T follicular helper cell (primary cell): ENCODE results near the gene TRAIP.
"Not testable (repeated sequence)": the region's sequence is repeated elsewhere in the genome, so short reads cannot be mapped to it uniquely, and the experiment has no call there.

Experiments used
- DNase-seq: peaks from one replicate; pipeline ENCODE4 v3.0.0-alpha.2; 2020; ENCODE audit warnings: low read depth

The TRAIP gene

GRCh38 chr3:49826016-49826415 is 30.3 kb downstream of the TRAIP start:
- no peak for DNase-seq

GRCh38 chr3:49823131-49823530 is 33.2 kb downstream of the TRAIP start:
- DNase-seq = not testable (repeated sequence)

DNA sequence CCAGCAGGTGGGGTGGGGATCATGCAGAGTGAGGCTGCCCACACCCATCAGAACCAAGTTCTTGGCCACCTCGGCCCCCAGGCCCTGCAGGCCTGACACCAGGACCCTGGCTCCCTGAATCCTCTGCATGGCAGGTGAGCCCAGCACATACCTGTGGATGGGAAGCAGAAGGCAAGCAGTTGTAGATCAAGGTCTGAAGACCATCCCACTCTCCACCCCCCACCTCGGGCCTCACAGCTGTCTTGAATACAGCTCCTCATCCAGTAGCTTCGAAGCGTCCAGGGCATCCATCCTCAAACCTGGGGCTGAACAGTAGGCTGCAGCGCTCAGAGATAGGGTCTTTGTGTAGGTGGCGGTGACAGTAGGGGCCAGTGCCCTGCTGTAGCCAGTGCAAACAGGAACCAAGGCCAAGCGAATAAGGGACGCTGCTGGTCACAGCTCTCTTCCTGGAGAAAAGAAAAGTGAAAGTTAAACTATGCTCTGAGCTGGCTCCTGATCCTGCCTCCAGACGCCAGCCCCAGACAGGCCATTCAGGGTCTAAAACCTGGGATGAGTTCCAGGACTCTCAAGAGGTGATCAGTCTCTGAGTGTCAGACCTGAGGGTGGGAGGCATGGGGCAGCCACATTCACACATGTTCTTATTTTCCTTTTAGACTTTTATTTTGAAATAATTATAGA is 42.7 kb downstream of the TRAIP start, which contains the start of gene UBA7:
TSS of gene UBA7 (minus strand) at position 457 of the 678 bp plus-strand sequence. CDS start at position 291, 166 bp downstream.
- no peak for DNase-seq

DNA sequence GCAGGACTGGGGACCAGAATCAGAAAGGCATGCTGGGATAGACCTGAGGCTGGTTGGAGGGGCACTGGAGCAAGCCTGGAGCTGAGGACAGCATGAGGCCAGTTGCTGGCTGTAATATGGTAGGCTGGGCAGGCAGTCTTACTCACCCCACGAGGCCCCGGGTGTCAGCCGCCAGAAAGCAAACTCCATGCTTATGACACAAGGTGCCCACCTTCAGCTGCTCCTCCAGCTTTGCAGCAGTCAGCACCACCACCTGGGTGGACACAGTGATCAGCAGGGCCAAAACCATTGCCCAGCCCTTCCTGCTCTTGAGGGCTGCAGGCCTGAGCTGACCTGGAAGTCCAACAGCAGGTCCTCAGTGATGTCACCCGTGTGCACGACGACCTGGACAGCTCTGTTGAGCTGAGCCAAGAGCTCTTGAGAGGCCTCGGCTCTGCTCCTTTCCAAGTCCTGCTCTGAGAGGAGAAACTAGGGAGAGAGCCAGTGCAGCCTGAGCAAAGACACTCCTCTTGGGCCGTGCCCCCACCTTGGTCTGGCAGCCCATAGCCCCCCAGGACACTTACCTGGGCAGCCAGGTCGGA is 43.4 kb downstream of the TRAIP start:
- no peak for DNase-seq

DNA sequence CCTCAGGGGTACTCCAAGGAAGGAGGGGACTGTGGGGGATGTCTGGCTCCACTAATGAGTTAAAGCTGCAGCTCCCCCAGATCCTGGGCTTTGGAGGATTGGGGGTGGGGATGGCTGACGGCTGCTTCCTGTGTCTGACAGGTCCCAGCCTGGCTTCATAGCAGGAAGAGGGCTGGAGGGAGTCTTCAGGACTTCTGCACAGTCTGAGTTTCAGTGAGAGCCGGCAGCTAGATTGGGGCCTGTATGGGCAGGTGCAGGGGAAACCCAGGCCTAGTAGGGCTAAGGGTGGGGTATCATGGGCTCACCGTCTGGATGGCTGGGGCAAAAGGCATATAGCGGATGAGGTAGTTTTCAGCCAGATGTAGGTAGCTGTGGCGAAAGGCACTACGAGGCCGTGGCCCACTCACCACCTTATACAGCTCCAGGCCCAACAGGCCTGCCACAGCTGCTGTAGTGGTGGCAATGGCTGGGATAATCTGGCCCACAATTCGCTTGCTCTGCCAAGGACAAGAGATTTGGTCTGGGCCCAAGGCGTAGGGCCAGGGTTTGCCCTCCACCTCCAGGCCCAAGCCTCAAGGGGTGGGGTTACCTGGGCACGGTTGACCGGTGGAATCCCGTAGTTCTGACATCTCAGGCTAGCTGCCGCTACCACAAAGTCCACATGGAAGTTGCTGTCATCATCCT is 48.8 kb downstream of the TRAIP start:
- no peak for DNase-seq

- DNase-seq = no peak
These were observed 49.5 kb downstream of the TRAIP start for GRCh38 chr3:49806850-49807249.

DNA sequence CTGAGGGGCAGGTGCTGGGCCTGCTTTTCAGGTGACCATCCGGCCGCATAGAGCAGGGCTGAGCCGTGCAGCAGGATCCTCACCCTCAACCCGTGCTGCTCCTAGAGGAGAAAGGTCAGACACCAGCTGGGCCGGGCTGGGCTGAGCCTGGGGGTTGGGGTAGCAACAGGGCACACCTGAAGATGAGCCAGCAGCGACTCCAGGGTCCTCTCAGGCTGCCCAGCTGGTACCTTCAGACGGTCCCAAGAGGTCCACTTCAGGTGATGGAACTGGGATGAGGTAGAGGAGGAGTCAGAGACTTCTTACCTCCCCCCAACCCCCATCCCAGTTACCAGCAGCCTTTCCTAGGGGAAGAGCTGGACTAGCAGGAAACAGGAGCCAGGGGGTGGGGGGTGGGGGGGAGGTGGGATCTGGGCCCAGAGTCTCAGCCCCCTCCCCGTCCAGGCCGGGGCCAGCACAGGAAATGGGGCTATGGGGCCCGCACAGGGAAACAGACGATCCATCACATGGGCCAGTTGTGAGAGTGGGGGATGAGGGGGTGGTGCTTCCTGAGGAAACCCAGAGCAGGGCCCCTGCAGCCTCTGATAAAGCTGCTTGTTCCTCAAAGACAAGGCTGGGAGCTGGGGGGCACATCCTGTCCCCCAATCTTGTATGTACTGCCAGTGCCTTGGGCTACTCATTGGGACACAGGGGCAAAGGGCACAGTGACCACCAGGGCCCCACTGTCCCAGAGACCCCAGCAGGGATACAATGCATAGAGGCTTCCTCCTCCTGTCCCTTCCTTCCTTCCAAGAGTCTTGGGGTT is 50.3 kb downstream of the TRAIP start:
- DNase-seq = no peak

GRCh38 chr3:49805367-49805782 is 51.0 kb downstream of the TRAIP start:
- no peak for DNase-seq

- no peak for DNase-seq
These were observed 52.0 kb downstream of the TRAIP start for GRCh38 chr3:49804141-49805041.

DNA sequence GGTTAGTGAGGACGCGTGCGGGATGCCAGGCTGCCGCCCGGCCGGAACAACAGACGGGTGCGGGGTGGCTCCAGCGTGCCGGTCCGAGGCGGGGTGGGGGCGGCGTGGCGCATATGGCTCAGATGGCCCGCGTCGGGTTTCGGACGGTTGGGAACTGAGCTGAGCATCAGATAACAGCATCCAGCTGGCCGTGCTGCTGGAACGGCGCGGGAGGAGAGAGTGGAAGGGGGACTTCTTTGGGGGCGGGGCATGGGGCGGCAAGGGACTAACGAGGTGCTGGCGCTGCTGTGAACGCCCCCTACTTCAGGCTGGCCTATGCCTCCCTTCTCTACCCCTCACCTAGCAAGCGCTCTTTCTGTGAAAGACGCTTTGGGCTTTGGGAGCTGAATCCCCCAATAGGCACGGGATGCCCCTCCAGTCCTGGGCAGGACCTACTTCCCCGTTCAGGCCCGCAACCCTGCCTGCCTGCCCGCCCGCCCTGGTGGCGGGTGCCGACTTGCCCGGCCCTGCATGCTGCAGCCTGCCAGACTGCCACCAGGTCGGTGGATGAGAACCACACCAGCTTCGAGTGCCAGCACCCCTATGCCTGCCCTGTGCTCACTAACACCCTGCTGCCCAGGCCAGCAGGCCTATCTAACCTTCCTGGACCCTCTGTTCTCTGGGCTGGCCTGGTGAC is 52.8 kb downstream of the TRAIP start:
- DNase-seq = peak; percentile 38

DNA sequence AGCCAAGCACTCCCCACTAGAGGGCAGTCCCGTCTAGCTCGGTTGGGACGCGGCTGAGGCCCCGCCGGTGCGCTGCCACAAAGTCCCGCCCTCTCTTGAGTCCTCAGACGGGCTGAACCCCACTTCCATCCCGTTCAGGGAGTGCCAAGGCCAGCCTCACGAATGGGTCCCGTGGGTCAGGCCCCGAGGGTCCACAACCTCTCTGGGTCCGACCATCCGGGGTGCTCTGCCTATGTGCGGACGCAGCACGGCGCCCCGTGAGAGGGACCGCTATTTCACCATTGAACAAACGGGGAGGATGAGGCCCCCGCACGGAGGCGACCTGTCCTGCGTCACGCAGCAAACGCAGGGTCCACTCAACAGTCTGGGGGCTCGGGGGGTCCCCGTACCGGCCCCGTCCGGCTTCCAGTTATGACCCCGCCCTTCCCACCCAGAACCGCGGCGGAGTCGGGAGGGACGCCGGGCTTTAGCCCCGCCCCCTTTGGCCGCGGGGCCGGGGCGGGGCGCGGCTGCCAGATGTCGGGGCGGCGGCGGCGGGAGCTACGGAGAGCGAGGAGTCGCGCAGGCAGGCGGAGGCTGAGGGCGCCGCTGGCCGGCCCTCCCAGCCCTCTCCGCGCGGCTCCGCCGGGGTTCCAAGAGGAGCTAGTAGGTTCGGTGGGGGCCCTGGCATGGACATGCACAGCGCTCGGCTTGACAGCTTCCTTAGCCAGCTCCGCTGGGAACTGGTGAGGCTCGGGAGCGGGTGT is 53.5 kb downstream of the TRAIP start, which contains the start of gene INKA1:
TSS of gene INKA1 (plus strand) at position 543 of the 746 bp plus-strand sequence. CDS start at position 675, 132 bp downstream.
- DNase-seq = peak; percentile 82

DNA sequence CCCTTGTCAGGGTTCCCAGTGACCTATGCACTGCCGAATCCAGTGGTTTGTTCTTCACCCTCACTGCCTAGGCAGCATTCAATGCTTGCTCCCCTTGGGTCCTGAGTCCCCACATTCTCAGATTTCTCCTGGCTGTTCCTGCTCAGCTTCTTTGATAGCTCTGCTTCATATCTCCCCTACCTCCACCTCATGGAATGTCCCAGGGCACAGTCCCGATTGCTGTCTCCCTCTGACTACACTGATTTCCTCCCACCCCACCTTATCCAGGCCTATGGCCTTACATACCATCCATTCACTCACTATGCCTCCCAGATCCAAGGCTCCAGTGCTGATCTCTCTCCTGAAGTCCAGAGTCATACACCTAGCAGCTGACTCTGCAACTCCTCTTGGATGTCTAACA is 55.2 kb downstream of the TRAIP start:
- no peak for DNase-seq

DNA sequence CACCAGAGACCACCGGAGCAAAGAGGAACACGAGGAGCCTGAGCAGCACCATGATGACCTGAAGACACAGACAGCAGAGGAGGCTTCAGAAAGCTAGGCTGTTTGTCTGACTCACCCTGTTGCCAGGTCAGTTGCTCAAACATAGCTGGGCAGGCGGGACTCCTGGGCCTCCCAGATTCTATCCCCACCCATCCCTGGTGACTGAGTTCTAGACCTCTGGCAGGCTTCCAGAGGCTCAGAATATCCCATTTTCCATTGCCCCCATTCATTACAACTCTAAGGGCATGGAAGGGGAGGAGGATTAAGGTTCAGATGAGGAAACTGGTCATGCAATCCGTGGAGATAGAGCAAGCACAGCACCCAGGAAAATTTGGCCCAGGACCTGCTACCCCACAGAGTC is 56.6 kb downstream of the TRAIP start, which contains the start of gene CDHR4:
TSS of gene CDHR4 (minus strand) at position 113 of the 400 bp plus-strand sequence. CDS start at position 52, 61 bp downstream.
- no peak for DNase-seq

- no peak for DNase-seq
These were observed 57.3 kb downstream of the TRAIP start for GRCh38 chr3:49799105-49799504.

GRCh38 chr3:49794926-49795905 is 61.1 kb downstream of the TRAIP start:
- DNase-seq = no peak

DNA sequence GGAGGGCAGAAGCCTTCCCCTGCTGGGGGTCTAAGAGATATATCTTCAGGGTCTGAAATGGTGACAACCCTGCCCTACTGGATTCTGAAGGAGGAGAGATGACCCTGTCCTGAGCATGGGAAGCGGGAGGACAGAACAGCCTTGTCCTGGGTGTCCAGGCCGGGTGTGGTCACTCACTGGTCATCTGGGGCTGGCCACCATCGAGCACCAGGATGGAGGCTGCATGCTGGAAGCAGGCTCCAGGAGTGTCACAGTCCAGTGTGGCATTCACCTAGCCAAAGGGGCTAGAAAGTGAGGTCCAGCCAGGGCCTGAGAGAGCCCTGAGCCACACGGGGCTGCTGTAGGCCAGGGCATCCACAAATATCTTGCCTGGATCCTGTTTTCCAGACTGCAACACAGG is 61.9 kb downstream of the TRAIP start:
- DNase-seq = no peak

- no peak for DNase-seq
These were observed 62.8 kb downstream of the TRAIP start for GRCh38 chr3:49793486-49794085.
